Measurements from ENCODE around the gene RFX5.
A peak's percentile ranks its signal among the peaks of the same experiment; 100 is the strongest.
"Not testable (repeated sequence)": the region's sequence is repeated elsewhere in the genome, so short reads cannot be mapped to it uniquely, and the experiment has no call there.

RFX5 gene

GRCh38 chr1:151346769-151347522 lies at the start of gene RFX5:
Gene RFX5 (minus strand): TSS chr1:151347252. CDS start chr1:151346320, 932 bp downstream.
- peak; percentile 99 for DNase-seq

GRCh38 chr1:151396265-151396664 lies 49.2 kb upstream of the RFX5 start:
- DNase-seq, result not testable (repeated sequence)

DNA sequence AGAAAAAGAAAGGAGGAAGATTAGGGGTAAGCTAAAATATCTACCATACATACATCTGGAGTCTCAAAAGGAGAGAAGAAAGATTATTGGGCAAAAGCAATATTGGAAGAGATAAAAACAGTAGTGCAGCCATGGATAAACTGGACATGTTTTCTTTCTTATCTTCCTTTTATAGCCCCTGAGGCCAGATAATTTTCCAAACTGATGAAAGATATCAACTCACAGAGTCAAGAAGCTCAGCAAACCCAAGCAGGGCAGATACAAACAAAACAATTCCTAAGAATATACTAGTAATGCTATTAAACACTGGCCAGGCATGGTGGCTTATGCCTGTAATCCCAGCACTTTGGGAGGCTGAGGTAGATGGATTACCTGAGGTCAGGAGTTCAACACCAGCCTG lies 46.5 kb upstream of the RFX5 start:
- no peak for DNase-seq

DNA sequence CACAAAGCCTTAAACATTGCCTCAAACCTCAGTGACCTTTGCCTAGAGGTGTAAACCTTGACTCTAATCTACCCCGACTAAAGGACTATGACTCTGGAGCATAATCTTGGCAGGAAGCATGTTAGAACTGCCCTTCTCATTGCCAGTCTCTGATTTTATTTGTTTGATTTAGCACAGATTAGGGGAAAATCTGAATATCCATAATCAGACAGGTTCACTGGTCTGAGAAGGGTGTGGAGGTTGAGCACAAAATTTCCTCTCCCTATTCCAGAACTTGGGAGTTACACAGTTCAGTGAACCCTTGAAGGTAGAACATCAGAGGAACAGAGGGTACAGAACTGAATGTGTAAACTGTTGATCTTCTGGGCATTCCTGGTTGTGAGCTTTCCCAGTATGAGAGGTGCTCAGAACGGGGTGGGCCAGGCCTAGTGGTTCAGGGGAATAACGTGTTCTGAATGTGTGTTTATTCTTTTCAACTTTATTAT lies 44.1 kb upstream of the RFX5 start:
- no peak for DNase-seq

- not testable (repeated sequence) for DNase-seq
Observed at GRCh38 chr1:151390221-151391078, 43.4 kb upstream of the RFX5 start.

GRCh38 chr1:151386002-151386401 lies 39.0 kb upstream of the RFX5 start:
- DNase-seq, result no peak

DNA sequence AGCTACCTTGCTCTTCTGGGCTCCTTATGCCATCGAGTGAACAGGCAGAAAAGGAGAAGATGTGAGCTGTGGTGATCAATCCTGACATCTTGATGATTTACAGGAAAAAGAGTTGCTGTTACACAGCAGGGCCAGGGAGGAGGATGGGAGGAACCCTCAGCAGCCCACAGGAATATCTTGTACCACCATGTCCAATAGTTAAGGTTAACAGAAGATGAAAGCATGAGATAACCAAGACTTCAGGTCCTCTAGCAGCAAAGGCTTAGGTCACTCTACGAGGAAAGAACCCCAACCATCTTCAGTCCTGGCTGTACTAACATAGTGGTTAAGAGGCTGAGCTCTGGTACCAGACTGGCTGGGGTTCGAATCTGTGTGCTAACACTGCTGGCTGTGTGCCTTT lies 37.5 kb upstream of the RFX5 start:
- DNase-seq, result no peak

DNA sequence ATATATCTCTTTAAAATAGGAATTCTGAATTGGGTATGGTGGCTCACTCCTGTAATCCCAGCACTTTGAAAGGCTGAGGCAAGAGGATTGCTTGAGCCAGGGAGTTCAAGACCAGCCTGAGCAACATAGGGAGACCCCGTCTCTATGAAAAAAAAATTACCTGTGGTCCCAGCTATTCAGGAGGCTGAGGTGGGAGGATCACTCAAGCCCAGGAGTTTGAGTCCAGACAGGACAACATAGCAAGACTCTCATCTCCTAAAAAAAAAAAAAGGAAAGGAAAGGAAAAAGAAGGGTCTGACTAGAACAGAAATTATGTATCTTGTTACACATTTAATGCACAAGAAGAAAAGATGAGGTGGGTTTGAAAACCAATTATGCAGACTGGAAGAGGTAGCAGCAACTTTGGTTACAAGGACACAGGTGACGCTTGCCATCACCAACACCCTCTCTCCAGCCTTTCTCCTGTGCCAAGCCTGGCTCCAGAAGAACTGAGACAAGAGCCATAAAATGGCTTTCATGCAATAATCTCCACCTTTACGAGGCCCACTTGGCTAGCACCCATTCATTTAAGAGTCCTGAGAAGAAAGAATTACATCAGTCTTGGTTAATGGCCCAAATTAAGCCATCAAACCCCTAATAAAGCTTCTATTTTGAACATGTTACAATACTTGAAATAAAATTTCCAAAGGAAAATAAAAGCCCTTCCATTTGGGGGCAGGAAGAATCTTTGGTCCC lies 30.3 kb upstream of the RFX5 start:
- DNase-seq, result no peak

- no peak for DNase-seq
Observed at GRCh38 chr1:151373196-151373595, 26.1 kb upstream of the RFX5 start.

DNA sequence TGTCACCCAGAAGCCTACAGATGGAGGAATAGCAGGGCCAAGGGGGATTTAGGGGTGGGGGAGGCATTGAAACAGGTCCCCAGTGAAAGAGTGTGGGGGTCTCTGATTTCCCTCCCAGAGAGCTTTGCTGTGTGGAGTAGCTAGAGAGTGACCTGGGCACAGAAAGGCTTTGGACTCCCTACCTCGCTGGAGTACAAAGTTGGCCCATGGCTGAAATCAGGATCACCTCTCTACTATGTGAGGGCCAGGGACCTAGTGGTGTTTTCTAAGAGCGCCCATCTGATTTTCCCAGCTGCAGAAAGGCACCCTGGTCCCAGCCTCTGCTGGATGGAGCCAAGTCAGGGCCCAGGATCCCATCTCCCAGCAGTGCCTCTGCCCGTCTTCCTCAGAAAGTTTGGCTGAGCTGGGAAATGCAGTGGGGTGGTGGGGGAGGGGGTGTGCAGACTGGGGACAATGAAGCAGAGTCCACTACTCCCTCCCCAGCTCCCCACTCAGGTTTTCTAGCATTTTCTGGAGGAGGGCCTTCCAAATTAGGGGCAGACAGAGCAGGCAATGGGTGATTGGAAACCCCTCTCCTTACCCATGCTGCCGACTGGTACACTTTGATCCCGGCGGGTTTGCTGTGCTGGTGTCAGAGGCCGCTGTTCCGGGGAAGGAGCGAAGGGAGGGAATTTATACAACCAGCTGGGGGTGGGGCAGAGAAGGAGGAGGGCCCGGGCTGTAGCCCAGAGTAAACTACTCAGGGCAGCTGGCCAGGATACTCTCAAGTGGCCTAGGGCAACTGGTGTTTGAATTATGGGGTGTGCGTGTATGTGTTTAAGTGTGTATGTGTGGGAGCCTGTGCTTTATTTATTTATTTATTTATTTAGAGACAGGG lies 25.2 kb upstream of the RFX5 start, which contains the start of gene SELENBP1:
Gene SELENBP1, minus strand, starts transcription at position 648 of the 877 bp plus-strand sequence. Its CDS starts 64 bp downstream, at position 584.
- DNase-seq, result no peak

GRCh38 chr1:151371370-151372057 lies 24.5 kb upstream of the RFX5 start:
- DNase-seq, result no peak

DNA sequence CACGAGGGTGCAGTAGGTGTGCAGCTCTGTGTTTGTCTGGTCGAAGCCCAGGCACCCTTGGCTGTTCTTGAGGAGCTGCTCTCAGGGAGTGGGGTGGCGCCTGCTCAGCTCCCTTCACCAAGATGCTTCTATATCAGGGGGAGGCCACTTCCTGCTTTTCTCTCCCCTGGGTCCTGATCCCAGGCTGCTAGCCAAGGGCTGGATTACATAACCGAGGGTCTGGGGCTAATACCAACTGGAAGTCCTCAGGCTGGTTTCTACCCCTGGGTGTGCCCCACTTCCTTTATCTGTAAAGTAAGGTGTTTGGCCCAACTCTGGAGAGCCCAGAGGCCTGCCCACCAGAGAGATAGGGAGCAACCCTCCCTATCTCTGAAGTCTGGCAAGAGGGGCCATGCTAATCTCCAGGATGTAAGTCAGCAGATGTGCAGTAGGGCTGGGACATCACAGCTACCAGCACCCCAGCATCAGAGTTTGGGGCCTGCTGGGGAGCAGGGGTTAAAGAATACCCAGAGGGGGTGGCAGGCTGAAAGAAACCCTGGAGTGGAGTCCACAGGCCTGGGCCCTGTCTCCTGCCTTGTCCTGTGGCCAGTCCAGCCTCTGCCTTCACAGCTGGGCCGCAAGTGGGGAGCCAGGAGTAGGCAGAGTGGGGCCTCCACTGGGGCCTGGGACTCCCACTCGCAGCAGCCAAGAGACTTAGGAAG lies 23.3 kb upstream of the RFX5 start:
- DNase-seq, result no peak

DNA sequence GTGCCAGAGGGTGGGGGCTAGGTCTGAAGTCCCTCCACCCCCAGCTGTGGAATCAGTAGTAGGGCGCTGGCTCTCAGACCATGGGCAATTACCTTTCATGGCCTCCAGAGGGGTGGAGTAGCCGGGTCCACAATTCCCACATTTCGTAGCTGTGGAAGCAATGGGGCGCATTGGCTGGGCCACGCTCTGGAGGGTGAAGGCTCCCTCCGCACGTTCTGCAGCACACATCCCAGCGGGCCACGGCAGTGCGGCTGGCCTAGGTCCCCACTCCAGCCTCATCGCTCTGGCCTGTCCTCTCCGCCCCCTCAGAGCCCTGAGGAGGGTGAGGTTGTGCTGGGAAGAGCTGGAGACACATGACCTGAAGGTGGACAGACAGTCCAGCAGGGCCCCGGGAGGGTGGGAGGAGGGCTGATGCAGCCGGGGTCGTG lies 22.6 kb upstream of the RFX5 start:
- no peak for DNase-seq

GRCh38 chr1:151369302-151369610 lies 22.2 kb upstream of the RFX5 start:
- DNase-seq, result no peak

GRCh38 chr1:151368393-151369301 lies 21.6 kb upstream of the RFX5 start:
- DNase-seq, result no peak

DNA sequence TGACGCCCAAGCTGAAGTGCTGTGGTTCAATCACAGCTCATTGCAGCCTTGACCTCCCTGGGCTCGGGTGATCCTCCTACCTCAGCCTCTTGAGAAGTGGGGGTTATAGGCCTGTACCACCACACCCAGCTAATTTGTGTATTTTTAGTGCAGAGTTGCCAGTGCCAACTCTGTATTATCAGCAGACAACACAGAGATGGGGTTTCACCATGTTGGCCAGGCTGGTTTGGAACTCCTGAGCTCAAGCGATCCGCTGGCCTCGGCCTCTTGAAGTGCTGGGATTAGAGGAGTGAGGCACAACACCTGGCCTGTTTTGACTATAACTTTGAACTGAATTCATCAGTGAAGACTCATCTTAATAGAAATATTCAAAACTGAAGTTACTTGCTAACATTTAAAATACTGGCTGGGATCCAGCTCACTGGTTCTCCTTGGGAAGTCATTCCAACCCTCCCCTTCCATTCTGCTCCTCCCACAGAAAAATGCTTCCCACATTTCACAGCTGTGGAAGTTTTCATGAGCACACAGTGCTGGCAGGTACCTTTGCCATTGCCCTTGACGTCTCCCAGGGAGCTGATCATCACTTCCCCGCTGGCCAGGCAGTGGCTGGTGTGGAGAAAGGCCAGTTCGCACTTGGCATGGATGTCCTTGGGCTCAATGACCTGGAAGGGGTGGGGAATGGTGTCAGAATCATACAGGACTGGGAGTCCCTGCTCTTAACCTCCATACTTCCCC lies 20.8 kb upstream of the RFX5 start:
- no peak for DNase-seq

GRCh38 chr1:151364996-151365395 lies 17.9 kb upstream of the RFX5 start:
- no peak for DNase-seq

- no peak for DNase-seq
Observed at GRCh38 chr1:151362308-151363155, 15.5 kb upstream of the RFX5 start.
